Cardiac septum (tissue), 1 donor: ENCODE measurements around the gene TCTA. TPM values are rescaled to one million over a fixed set of nuclear protein-coding genes. Genes with fewer than 3 reads are reported as not detected.

Experiments
- DNase-seq: peaks from one replicate; pipeline ENCODE4 v3.0.0-alpha.2; 2020; ENCODE audit warnings: low spot score
- intact Hi-C: fragments of 100-400 bp; cut with DNase I; formaldehyde crosslinking; loops from one replicate; pipeline ENCODE4 v1.14.0; 2022
- total RNA-seq: library from RNA; stranded (reverse); fragmentation: NEBNext Ultra II Directional; extraction: Animal tissue kit (Norgen Biotek cat#: 25700); gene quantifications from one replicate; pipeline ENCODE4 v1.2.1, GENCODE V29; 2021
- donor health status: DM: no; HTN: no; CAD: no.

The TCTA gene
- total RNA-seq, 1 donor from 2014 or later = 26.5 TPM

GRCh38 chr3:49445391-49445790 lies 33.2 kb downstream of the TCTA start:
- intact Hi-C loops = loop anchor here (5.0 to 10.0 kb wide), 3 partner anchors 88 to 461 kb away; partner anchors contain the start of gene GPX1
- DNase-seq = no peak

GRCh38 chr3:49453621-49454020 lies 41.4 kb downstream of the TCTA start:
- no peak for DNase-seq
- intact Hi-C loops = no loop called here

- intact Hi-C loops = no loop called here
- no peak for DNase-seq
Observed at GRCh38 chr3:49454458-49454857, 42.2 kb downstream of the TCTA start.

- intact Hi-C loops = no loop called here
- DNase-seq = no peak
Observed at GRCh38 chr3:49454898-49455681, 42.9 kb downstream of the TCTA start.

GRCh38 chr3:49456466-49456865 lies 44.2 kb downstream of the TCTA start:
- intact Hi-C loops = no loop called here
- DNase-seq = no peak

GRCh38 chr3:49460188-49460890 lies 48.1 kb downstream of the TCTA start:
- no peak for DNase-seq
- intact Hi-C loops = no loop called here

- intact Hi-C loops = no loop called here
- DNase-seq = no peak
Observed at GRCh38 chr3:49460956-49461355, 48.7 kb downstream of the TCTA start.

GRCh38 chr3:49461443-49462171 lies 49.4 kb downstream of the TCTA start:
- no peak for DNase-seq
- intact Hi-C loops = no loop called here

- DNase-seq = no peak
- intact Hi-C loops = no loop called here
Observed at GRCh38 chr3:49462222-49462621, 50.0 kb downstream of the TCTA start.

GRCh38 chr3:49465270-49466034 lies 53.2 kb downstream of the TCTA start:
- intact Hi-C loops = no loop called here
- DNase-seq = no peak

Other genes starting within 250 kb of the TCTA start
- 11.4 TPM for gene CCDC71, start 246.1 kb upstream of the TCTA start, total RNA-seq
- gene KLHDC8B, start 240.8 kb upstream of the TCTA start, total RNA-seq = 132 TPM
- 2.9 TPM for gene C3orf62, start 135.2 kb upstream of the TCTA start, total RNA-seq
- gene USP4, start 72.4 kb upstream of the TCTA start, total RNA-seq = 44.5 TPM
- gene GPX1, start 54.1 kb upstream of the TCTA start, total RNA-seq = 106 TPM
- 340 TPM for gene RHOA, start 447 bp upstream of the TCTA start, total RNA-seq
- 20.1 TPM for gene AMT, start 10.1 kb downstream of the TCTA start, total RNA-seq
- gene NICN1, start 16.9 kb downstream of the TCTA start, total RNA-seq = 21.9 TPM
- gene DAG1, start 57.8 kb downstream of the TCTA start, total RNA-seq = 130 TPM
- gene BSN, start 142.1 kb downstream of the TCTA start, total RNA-seq = 1.00 TPM